SU-DHL-6 (cell line): Measurements from ENCODE around the gene ZBP1.

ENCODE experiments used
- EZH2phosphoT487 ChIP-seq: fragments of 200-600 bp; sonication (generic), shearing (Covaris generic); conservative IDR thresholded peaks from 2 replicates; pipeline ENCODE4 v1.6.1; 2018; ENCODE audit warnings: mild to moderate bottlenecking, antibody characterized with exemption, low read length, moderate library complexity, mixed read lengths
- TF ChIP-seq, protein P1 (sequence below): fragments of 200-600 bp; sonication (generic); IDR thresholded peaks from one replicate; pipeline ENCODE4 v1.5.1; 2017; ENCODE audit warnings: antibody characterized with exemption, mild to moderate bottlenecking, low read length, moderate library complexity; ENCODE audit not compliant: insufficient read depth, poor library complexity, severe bottlenecking

DNA sequence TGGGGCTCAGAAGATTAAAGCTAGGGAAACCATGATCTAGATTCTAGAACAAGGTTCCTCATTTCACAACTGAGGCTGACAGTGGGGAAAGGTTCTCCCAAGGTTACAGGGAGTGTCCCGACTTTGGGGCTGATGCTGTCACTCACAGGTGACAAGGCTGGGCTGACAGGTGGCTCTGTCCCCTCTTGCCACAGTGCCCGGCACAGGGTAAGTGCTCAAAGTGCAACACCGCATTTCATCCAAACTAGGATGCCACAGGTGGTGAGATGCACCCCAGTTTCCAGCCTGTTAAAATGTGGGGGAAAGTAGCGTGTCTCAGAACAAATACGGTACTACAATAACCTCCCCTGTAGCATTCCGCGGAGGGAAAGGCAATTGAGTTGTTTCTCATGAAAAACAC is 7.8 kb downstream of the ZBP1 start:
- TF ChIP-seq, protein P1, sequence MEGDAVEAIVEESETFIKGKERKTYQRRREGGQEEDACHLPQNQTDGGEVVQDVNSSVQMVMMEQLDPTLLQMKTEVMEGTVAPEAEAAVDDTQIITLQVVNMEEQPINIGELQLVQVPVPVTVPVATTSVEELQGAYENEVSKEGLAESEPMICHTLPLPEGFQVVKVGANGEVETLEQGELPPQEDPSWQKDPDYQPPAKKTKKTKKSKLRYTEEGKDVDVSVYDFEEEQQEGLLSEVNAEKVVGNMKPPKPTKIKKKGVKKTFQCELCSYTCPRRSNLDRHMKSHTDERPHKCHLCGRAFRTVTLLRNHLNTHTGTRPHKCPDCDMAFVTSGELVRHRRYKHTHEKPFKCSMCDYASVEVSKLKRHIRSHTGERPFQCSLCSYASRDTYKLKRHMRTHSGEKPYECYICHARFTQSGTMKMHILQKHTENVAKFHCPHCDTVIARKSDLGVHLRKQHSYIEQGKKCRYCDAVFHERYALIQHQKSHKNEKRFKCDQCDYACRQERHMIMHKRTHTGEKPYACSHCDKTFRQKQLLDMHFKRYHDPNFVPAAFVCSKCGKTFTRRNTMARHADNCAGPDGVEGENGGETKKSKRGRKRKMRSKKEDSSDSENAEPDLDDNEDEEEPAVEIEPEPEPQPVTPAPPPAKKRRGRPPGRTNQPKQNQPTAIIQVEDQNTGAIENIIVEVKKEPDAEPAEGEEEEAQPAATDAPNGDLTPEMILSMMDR, result no peak
- TF ChIP-seq EZH2phosphoT487, result no peak
